ENCODE data around the gene PIK3AP1. TPM values are rescaled to one million over a fixed set of nuclear protein-coding genes. Genes with fewer than 3 reads are reported as not detected.

The PIK3AP1 gene
- total RNA-seq, 1 experiment from 2014 or later = 1.7 TPM

GRCh38 chr10:96721207-96721572 is 876 bp upstream of the PIK3AP1 start:
- H2BK5ac ChIP-seq (ENCODE audit: insufficient read length, low read length) = no peak overlapping the region
- no peaks in the 10 kb centered on the region for H3K27me3 ChIP-seq (ENCODE audit: insufficient read depth, low read length)
- H2AK5ac ChIP-seq (ENCODE audit: insufficient read length, low read length) = no peak overlapping the region
- H2AFZ ChIP-seq (ENCODE audit: low read length) = no peak overlapping the region
- H3K79me2 ChIP-seq (ENCODE audit: insufficient read depth, low read length) = no peaks in the 10 kb centered on the region
- no peaks in the 10 kb centered on the region for H3K9me3 ChIP-seq (ENCODE audit: control insufficient read depth, low read depth, low read length)
- no peak overlapping the region for H3K23ac ChIP-seq (ENCODE audit: insufficient read length, low read depth, low read length)
- H3K27ac ChIP-seq (ENCODE audit: insufficient read length, low read depth, low read length) = no peak overlapping the region
- H3K27ac Mint-ChIP-seq = no peak overlapping the region; a peak in 1 of 7 replicates
- no peak overlapping the region for H3K9ac ChIP-seq (ENCODE audit: extremely low read depth, insufficient read length, low read length)
- no peak overlapping the region for H2BK120ac ChIP-seq (ENCODE audit: low read depth, low read length, poor library complexity, severe bottlenecking)
- H3K4me1 ChIP-seq (ENCODE audit: insufficient read depth, low read length) = peaks cover 4% of the 10 kb centered on the region; the same call in 1 of the 2 replicates
- no peak overlapping the region for H2BK12ac ChIP-seq (ENCODE audit: insufficient read length, low read depth, low read length)
- H3T11ph ChIP-seq (ENCODE audit: low read length) = no peak overlapping the region
- DNase-seq = peak; percentile 59
- no peak overlapping the region for H4K8ac ChIP-seq (replicated peaks; ENCODE audit: insufficient read length, low read depth, low read length)
- H3K27me3 Mint-ChIP-seq (ENCODE audit: low read depth) = peaks cover 15% of the 10 kb centered on the region
- no peaks in the 10 kb centered on the region; a peak in 1 of 7 replicates for H3K36me3 Mint-ChIP-seq (ENCODE audit: insufficient read depth in 1 of 3, low read depth in 3 of 3)
- H3K56ac ChIP-seq (ENCODE audit: insufficient read length, low read depth, low read length) = no peak overlapping the region
- peaks cover 11% of the 10 kb centered on the region for H3K23me2 ChIP-seq (ENCODE audit: insufficient read length, low read depth, low read length, poor library complexity, severe bottlenecking)
- no peak overlapping the region for H3K18ac ChIP-seq (ENCODE audit: insufficient read length, low read depth, low read length)
- no peak overlapping the region for H2BK20ac ChIP-seq (ENCODE audit: low read depth, low read length, poor library complexity, severe bottlenecking)
- no peaks in the 10 kb centered on the region; a peak in 1 of 5 replicates for H3K9me3 Mint-ChIP-seq
- TF ChIP-seq CTCF (conservative IDR thresholded peaks at IDR 0.05) = peak; percentile 40; the same call in 2 of the 3 replicates
- no peak overlapping the region for H2BK15ac ChIP-seq (ENCODE audit: low read depth, low read length)
- peaks cover 14 to 17% of the 10 kb centered on the region in 2 experiments for H3K4me1 Mint-ChIP-seq
- no peak overlapping the region for H3K14ac ChIP-seq (ENCODE audit: insufficient read depth, low read length)
- no peak overlapping the region for H4K91ac ChIP-seq (ENCODE audit: insufficient read length, low read depth, low read length)
- H3K4ac ChIP-seq (ENCODE audit: low read depth, low read length) = no peak overlapping the region
- H3K4me2 ChIP-seq (ENCODE audit: insufficient read depth, insufficient read length, low read length) = peak overlapping the region; percentile 59
- no peak overlapping the region for H4K5ac ChIP-seq (ENCODE audit: insufficient read length, low read depth, low read length)
- WGBS (ENCODE audit: extremely low coverage, insufficient read length, low lambda C conversion rate) = no CpG with 5 or more reads among the region's 4 CpGs
- no peaks in the 10 kb centered on the region for H3K79me1 ChIP-seq (ENCODE audit: insufficient read depth, low read depth, low read length, poor library complexity, severe bottlenecking)
- H3K4me3 Mint-ChIP-seq = peak overlapping the region; percentile 60 to 82
- H4K20me1 ChIP-seq (ENCODE audit: control insufficient read depth, insufficient read depth, insufficient read length) = no peaks in the 10 kb centered on the region

Measured in H9 (cell line).